ES-I3 (cell line): ENCODE measurements around the gene KLRF1.

ENCODE experiments used
- H3K36me3 ChIP-seq: 2 replicates; pipeline ENCODE4 v1.6.1; 2013; ENCODE audit warnings: mild to moderate bottlenecking, low read length, control low read depth, moderate library complexity; ENCODE audit not compliant: insufficient read depth
- H3K4me1 ChIP-seq: 2 replicates; pipeline ENCODE4 v1.6.1; 2013; ENCODE audit warnings: mild to moderate bottlenecking, control low read depth, low read length; ENCODE audit not compliant: insufficient read depth
- H3K9ac ChIP-seq: 2 replicates; pipeline ENCODE4 v1.6.1; 2013; ENCODE audit warnings: low read depth, mild to moderate bottlenecking, low read length, moderate library complexity
- H3K9me3 ChIP-seq: 2 replicates; pipeline ENCODE4 v1.6.1; 2013; ENCODE audit warnings: mild to moderate bottlenecking, low read length, moderate library complexity; ENCODE audit not compliant: control insufficient read depth, insufficient read depth

The KLRF1 gene

GRCh38 chr12:9796971-9797370 is 30.3 kb upstream of the KLRF1 start:
- no peaks in the 10 kb centered on the region for H3K36me3 ChIP-seq
- no peaks in the 10 kb centered on the region for H3K9me3 ChIP-seq
- H3K4me1 ChIP-seq = no peaks in the 10 kb centered on the region
- no peak overlapping the region for H3K9ac ChIP-seq

- Histone ChIP-seq H3K4me1 (no peaks in the 10 kb centered on the region), H3K9ac (no peak overlapping the region), H3K36me3 (no peaks in the 10 kb centered on the region), H3K9me3 (no peaks in the 10 kb centered on the region)
Measured at GRCh38 chr12:9797722-9798619, 29.3 kb upstream of the KLRF1 start.

GRCh38 chr12:9799961-9800360 is 27.3 kb upstream of the KLRF1 start:
- no peaks in the 10 kb centered on the region for H3K9me3 ChIP-seq
- no peaks in the 10 kb centered on the region for H3K36me3 ChIP-seq
- H3K9ac ChIP-seq = no peak overlapping the region
- H3K4me1 ChIP-seq = no peaks in the 10 kb centered on the region

GRCh38 chr12:9805883-9806282 is 21.4 kb upstream of the KLRF1 start:
- Histone ChIP-seq H3K9me3 (no peaks in the 10 kb centered on the region), H3K9ac (no peak overlapping the region), H3K36me3 (no peaks in the 10 kb centered on the region), H3K4me1 (no peaks in the 10 kb centered on the region)

- Histone ChIP-seq H3K9ac (no peak overlapping the region), H3K4me1 (no peaks in the 10 kb centered on the region), H3K36me3 (no peaks in the 10 kb centered on the region), H3K9me3 (no peaks in the 10 kb centered on the region)
Measured at GRCh38 chr12:9806714-9807113, 20.6 kb upstream of the KLRF1 start.

GRCh38 chr12:9808504-9808903 is 18.8 kb upstream of the KLRF1 start:
- H3K36me3 ChIP-seq = no peaks in the 10 kb centered on the region
- no peak overlapping the region for H3K9ac ChIP-seq
- H3K4me1 ChIP-seq = no peaks in the 10 kb centered on the region
- H3K9me3 ChIP-seq = no peaks in the 10 kb centered on the region

GRCh38 chr12:9809338-9809737 is 17.9 kb upstream of the KLRF1 start:
- H3K36me3 ChIP-seq = no peaks in the 10 kb centered on the region
- H3K9ac ChIP-seq = no peak overlapping the region

GRCh38 chr12:9809866-9810265 is 17.4 kb upstream of the KLRF1 start:
- Histone ChIP-seq H3K9me3 (no peaks in the 10 kb centered on the region), H3K9ac (no peak overlapping the region), H3K4me1 (no peaks in the 10 kb centered on the region), H3K36me3 (no peaks in the 10 kb centered on the region)

More at GRCh38 chr12:9809338-9809737, 17.9 kb upstream of the KLRF1 start:
- no peaks in the 10 kb centered on the region for H3K9me3 ChIP-seq
- no peaks in the 10 kb centered on the region for H3K4me1 ChIP-seq

GRCh38 chr12:9810671-9811070 is 16.6 kb upstream of the KLRF1 start:
- Histone ChIP-seq H3K36me3 (no peaks in the 10 kb centered on the region), H3K9ac (no peak overlapping the region), H3K9me3 (no peaks in the 10 kb centered on the region), H3K4me1 (no peaks in the 10 kb centered on the region)

GRCh38 chr12:9811621-9812020 is 15.7 kb upstream of the KLRF1 start:
- H3K9ac ChIP-seq = no peak overlapping the region

GRCh38 chr12:9813821-9814798 is 13.2 kb upstream of the KLRF1 start:
- Histone ChIP-seq H3K9me3 (no peaks in the 10 kb centered on the region), H3K9ac (peak overlapping the region; percentile 15; the same call in 1 of the 2 replicates), H3K36me3 (no peaks in the 10 kb centered on the region)

More at GRCh38 chr12:9811621-9812020, 15.7 kb upstream of the KLRF1 start:
- H3K36me3 ChIP-seq = no peaks in the 10 kb centered on the region
- no peaks in the 10 kb centered on the region for H3K9me3 ChIP-seq
- no peaks in the 10 kb centered on the region for H3K4me1 ChIP-seq

GRCh38 chr12:9820281-9820930 is 6.9 kb upstream of the KLRF1 start:
- Histone ChIP-seq H3K9ac (no peak overlapping the region), H3K36me3 (no peaks in the 10 kb centered on the region)

More at GRCh38 chr12:9813821-9814798, 13.2 kb upstream of the KLRF1 start:
- H3K4me1 ChIP-seq = no peaks in the 10 kb centered on the region

GRCh38 chr12:9829483-9829882 is 2.2 kb downstream of the KLRF1 start:
- H3K4me1 ChIP-seq = no peaks in the 10 kb centered on the region
- H3K9me3 ChIP-seq = 0 out of 2 replicates have a peak, but pooled peaks cover 3% of the 10 kb centered on the region
- no peak overlapping the region for H3K9ac ChIP-seq
- no peaks in the 10 kb centered on the region for H3K36me3 ChIP-seq

More at GRCh38 chr12:9820281-9820930, 6.9 kb upstream of the KLRF1 start:
- Histone ChIP-seq H3K4me1 (no peaks in the 10 kb centered on the region), H3K9me3 (no peaks in the 10 kb centered on the region)

GRCh38 chr12:9829982-9830381 is 2.7 kb downstream of the KLRF1 start:
- Histone ChIP-seq H3K9me3 (0 out of 2 replicates have a peak, but pooled peaks cover 3% of the 10 kb centered on the region), H3K9ac (no peak overlapping the region), H3K36me3 (no peaks in the 10 kb centered on the region), H3K4me1 (no peaks in the 10 kb centered on the region)
